ENCODE results near the gene TOM1L2.

TOM1L2 gene

DNA sequence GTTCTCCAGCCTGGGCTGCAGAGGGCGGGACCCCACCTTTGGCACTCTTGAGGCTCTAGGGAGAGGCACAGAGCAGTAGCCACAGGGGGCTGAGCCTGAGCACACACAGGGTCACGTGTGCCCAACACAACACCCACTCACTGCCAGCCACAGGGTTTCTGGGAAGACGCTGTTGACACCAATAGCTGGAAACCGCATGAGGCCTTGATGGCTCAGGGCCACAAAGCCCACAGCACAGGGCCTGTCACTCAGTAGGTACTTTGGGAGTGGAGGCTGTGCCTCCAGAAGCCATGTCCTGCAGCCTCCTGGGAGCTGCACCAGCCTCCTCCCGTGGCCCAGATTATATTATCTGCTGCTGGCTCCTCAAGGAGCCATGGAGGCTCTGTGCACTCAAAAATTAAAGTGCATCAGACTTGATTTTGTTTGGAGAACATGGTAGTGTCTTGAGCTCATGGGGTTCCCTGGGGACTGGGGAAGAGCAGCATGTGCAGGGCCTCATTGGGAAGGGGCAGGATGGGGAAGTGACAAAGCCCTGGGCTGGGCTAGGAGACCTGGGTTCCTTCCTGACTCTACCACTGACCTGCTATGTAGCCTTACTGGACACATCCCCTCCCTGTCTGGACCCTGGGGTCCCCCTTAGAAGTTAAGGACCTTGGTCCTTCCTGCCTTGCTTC, 122.9 kb downstream of the TOM1L2 start:
- no peak for DNase-seq (ENCODE audit: low read depth, low spot score)

DNA sequence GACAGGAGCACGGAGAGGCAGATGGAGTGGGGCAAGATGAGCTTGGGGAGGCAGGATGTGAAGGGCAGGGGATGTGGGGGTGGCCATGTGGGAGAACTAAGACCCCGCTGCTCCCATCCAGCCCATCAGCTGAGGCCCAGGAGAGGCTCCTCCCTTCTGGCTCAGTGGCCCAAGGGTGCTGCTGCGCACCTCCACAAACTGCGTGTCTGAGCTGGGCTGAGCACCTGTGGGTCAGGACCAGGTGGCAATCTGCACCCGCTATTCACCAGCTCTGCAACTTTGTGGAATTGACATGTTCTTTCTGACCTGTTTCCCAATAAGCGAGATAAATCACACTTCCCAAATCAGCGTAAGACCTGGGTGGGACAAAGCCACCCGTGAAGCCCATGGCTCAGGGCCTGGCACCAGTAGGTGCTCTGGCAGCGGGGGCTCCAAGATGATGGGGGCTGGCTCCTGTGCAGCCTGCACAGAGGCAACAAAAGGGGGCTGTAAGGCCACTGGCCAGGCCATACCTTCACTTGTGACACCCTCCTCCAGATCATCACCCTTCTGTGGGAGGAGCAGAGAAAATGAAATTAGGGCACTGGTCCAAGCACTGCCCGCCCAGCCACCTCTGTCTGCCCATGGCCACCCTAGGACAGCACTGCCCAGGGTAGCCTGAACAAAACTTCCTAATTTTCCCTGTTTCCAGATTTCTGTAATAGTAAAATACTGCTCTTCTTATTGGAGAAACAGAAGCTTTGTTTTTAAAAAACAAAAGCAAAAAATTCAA, 123.7 kb downstream of the TOM1L2 start:
- no peak for DNase-seq (ENCODE audit: low read depth, low spot score)

DNA sequence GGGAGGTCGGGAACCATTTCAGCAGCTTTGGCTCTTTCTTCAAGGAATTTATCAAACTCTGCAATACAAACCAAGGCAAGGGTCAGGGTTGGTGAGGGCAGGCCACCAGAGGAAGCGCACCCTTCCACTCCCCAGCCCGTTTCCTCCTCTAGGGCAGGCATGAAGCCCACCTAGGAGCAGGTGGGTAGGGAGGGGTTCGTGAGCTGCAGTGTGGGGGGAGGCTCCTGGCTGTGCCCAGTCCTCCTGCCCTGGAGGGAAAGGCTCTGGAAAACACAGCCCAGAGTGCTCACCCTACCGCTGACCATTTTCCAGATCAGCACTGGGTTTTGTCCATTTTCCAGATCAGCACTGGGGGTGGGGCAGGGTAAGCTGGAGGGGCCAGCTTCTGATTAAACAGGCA, 124.5 kb downstream of the TOM1L2 start:
- no peak for DNase-seq (ENCODE audit: low read depth, low spot score)

DNA sequence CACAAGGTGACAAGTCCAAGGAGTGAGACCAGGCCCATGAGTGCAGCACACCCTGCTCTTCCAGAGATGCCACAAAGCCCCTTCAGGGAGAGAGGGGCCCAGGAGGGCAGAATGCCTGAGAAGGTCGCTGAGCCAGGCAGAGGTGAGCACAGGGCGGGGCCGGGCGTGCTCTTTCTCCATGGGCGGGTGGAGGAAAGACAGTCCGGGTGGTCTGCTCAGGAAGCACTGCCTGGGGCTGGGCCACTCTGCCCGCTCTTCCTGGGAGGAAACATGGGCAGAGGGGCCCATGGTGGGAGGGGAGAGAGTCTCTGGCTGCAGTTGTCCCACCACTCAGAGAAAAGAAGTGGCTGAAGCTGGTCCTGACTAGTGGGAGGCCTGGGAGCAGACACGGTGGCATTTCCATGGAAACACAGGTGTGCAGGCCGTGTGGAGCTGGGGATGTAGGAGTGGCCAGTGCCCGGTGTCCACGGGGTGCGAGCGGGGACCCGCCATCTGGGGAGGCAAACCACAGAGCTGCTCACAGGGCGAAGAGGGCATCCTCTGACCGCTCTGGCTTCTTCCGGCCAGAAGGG, 125.0 kb downstream of the TOM1L2 start:
- no peak for DNase-seq (ENCODE audit: low read depth, low spot score)

DNA sequence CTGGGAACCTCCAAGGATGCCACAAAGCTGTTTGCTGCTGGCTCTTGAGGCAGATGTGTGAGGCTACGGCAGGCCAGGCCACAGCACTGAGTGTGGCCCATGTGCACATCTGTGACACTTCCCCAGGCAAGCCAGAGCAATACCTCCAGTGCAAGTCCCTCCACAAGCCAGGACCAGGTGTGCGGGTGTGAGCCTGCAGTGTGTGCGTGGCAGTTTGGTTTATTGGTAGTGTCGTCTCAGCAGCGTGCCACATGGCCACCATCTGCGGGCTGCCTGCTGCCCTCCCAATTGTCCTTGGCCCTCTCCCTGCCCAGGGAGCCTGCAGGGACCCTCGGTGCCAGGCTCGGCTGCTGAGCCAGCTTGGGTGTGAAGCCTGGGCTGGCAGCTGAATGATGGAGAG, 125.6 kb downstream of the TOM1L2 start:
- DNase-seq (ENCODE audit: low read depth, low spot score) = no peak

DNA sequence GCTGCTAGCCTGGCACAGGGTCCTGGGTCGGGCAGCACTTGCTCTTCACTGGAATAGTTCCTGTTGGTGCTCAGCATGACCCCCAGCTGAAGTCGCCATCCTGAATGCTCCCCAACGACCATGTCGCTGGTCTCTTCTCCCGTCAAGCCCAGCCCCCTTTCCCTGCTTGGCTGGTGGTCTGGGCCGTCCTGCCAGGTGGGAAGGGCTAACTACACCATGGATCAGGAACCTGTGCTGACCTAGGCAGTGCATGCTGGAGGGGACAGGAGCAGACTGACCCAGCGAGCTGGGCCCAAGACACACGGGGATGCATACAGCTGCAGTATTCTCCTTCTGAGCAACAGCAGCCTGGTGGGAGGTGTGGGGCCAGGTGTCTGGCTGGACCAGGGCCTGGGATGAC, 126.2 kb downstream of the TOM1L2 start:
- no peak for DNase-seq (ENCODE audit: low read depth, low spot score)

DNA sequence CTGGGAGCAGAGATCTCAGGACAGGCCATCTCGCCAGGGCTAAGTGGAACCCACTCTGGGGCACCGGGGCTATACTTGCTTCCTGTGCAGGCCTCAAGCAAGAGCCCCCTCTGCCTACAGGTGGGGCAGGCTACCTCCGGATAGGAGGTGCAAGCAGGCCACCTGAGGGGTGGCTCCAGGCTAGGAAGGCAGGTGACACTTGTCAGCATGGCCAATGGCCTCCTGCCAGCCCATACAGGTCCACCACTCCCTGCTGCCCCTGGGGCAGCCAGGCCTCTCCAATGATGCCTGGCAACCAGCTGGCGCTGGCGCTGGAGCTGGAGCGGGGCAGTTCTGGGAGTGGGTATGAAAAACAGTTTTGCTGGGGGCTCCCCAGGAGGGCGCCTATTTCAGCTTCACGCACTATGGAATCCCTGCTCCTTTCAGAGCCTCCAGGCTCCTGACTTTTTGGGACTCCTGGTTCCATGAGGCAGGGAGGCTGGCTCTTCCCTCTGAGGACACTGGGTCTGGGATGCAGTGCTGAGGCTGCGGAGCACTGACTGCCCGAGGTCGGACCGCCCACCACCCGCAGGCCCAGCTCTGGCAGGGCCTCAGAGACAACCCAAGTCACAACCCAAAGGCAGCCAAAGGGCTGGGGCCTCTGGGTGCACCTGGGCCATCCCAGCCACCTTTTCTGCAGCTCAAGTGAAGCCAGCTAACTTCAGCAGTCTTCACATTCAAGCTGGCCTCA, 127.0 kb downstream of the TOM1L2 start:
- DNase-seq (ENCODE audit: low read depth, low spot score) = no peak

DNA sequence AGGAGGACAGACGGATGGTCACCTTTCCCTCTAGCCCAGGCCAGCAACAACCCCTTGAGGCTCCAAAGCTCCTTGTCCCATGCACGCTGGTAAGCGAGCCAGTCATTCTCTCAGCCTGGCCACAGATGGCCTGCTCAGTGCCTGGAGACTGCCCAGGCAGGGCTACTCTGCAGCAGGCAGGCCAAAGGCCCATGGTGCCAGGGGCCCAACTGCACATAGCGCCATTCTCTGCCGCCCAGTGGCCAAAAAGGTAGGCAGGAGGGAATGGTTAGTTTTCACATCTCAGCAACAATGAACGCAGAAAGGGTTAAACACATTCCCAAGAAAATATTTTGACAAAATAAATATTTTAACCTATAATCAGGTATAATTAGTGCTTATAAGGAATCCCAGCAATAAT, 127.7 kb downstream of the TOM1L2 start:
- no peak for DNase-seq (ENCODE audit: low read depth, low spot score)

DNA sequence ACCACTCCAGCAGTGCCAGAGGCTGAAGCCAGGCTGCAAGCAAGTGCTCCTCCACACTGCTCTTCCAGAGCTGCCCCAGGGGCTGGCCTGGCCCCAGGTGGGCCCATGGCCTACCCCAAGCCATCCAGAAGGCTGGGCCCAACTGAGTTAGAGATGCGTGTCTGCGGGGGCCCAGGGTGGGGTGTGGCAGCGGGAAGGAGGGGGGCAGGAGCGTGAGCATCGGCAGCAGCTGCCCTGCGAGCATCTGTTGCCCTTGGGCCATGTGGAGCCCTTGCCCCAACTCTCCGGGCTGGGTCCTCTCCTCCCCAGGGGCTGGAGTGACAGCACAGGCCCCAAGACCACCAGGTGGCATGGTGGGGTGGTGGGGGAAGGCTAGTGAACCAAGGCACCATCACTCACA, 128.1 kb downstream of the TOM1L2 start:
- no peak for DNase-seq (ENCODE audit: low read depth, low spot score)

DNA sequence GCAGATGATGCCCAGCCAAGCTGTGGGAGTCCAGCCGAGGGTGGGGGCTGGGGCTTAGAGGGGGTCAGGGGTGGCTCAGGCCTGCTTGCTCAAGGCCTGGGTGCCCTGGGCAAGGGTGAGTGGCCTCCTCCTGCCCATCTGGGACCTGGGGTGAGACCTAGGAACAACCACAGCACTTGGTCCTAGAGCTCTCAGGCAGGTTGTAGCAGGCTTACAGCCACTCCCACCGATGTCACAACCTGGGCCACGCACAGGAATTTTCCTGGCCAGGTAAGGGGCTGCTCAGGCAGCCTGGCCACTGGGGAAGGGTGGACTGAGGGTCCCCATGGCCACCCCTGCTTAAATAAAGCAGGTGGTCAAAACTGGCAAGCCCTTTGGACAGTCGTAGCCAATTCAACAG, 129.1 kb downstream of the TOM1L2 start:
- DNase-seq (ENCODE audit: low read depth, low spot score) = no peak

DNA sequence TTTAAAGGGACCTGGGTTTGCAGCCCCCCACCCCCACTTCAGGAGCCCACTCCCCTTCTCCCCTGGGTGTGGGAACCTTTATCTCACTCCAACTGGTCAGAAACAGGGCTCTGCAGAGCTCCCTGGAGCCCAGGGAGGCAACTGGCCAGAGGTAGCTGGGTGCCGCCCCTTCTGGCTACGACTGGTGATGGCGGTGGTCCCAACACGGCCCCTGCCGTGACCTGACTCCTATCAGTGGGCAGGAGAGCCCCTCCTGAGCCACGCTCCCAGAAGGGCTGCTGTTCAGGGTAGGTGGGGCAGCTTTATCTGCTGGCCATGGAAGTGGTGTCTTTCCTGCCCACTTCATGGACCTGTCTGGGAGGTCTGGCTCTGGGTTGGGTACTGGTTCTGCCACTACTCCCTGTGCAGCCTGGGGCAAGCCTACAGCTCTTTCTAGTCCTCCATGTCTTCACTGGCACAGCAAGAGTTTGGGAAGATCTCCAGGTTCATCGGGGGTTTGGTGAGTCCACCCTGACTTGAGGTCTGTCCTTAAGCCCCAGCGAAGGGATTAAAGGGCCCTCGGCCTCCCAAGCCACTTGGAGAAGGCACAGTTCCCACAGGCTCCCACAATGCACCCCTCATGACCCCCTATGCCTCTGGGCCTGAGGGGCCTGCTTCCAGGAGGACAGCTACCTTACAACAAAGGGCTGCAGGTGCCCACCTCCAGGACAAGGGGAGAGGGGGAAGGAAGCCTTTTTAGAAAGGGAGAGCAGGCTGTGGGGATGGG, 129.9 kb downstream of the TOM1L2 start:
- DNase-seq (ENCODE audit: low read depth, low spot score) = no peak

DNA sequence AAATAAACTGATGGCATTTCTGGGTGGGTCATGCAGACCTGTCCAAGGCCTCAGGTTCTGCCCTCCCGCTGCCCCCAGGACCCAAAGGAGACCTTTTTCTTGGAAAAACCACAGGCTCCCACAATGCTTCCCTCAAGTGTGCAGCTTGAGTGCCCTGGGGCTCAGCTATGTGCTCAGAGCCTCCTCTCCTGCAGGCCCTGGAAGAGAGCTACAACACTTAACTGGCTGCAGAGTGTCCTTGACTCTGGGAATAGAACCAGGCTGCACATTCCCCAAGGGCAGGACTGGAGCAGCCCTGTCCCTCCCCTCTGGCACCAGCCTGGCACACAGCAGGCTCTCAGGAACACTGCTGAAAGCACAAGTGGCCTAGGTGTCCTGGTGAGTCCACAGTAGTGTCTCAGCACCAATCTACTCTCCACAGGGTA, 130.6 kb downstream of the TOM1L2 start:
- no peak for DNase-seq (ENCODE audit: low read depth, low spot score)

DNA sequence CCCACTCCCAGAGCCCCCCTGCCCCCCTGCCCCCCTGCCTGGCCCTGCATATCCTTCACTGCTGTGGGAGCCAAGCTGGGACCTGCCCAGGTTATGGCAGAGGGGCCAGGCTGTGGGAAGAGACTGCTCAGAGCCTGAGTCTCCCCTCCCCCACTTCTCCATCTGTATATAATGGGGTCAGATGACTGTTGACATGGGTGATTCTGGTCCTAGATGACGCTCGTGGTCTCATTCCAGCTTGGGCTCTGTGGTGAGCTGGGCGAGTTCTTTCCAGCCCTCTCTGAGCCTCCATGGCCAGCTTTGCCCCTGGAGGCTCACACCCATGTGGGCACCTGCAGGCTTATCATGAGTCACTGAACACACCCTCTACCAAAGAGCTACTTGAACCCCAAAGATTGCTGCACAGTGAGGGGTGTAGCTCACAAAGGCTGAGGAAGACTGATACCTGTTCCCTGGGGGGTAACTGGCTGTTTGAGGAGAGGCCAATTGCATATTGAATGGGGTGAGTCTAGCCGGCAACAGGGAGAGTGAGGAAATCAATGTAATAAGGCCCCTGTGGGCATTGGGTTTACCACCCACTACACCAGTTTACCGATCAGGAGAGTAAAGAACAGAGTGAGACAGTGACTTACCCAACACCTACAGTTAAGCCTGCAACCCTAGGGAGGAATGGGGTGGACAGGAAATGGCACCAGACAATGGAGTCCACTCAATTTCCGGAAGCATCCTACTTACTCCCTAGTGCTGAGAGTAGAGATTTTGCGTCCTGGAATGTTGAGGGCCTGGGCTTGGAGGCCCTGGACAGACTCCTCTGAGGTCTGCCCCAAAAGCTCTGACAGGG, 131.2 kb downstream of the TOM1L2 start:
- DNase-seq (ENCODE audit: low read depth, low spot score) = no peak

DNA sequence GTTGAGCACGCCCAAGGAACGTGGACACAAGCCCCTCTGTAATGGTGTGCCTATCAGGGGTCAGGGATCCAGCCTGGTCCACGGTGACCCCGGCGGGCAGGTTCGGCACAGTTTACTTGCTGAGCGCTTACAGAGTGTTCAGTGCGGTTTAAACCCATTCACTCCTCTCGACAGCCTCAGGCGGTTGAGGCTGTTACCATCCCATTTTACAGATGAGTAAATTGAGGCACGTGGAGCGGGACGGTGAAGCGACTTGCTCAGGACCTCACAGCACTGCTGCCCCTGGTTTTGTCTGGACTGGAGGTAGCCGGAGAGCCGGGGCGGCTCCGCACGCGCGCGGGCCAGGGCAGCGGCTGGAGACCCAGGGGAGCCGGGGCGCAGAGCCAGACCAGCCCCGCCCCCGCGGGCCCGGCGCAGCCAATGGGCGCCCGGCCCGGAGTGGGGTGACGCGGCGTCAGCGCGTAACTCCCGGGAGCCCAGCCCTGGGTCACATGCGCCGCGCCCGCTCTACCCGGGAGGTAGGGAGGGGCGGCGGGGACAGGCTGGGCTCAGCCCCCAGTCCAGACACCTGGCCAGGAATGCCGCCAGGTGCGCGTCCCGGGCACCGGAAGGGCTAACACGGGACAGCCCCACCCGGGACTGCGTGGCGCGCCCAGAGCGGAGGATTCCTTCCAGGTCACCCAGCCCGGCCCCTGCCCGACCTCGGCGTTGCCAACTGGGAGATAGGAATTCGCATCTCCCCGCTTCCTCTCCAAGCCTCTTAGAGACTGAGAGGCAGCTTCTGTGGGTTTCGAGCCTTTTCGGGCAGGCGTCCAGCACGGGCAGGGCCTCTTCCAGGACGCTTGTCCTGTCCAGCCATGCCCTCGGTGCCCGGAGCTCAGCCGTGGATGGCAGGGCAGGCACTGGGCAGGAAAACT, 132.2 kb downstream of the TOM1L2 start:
- DNase-seq (ENCODE audit: low read depth, low spot score) = peak; percentile 92

DNA sequence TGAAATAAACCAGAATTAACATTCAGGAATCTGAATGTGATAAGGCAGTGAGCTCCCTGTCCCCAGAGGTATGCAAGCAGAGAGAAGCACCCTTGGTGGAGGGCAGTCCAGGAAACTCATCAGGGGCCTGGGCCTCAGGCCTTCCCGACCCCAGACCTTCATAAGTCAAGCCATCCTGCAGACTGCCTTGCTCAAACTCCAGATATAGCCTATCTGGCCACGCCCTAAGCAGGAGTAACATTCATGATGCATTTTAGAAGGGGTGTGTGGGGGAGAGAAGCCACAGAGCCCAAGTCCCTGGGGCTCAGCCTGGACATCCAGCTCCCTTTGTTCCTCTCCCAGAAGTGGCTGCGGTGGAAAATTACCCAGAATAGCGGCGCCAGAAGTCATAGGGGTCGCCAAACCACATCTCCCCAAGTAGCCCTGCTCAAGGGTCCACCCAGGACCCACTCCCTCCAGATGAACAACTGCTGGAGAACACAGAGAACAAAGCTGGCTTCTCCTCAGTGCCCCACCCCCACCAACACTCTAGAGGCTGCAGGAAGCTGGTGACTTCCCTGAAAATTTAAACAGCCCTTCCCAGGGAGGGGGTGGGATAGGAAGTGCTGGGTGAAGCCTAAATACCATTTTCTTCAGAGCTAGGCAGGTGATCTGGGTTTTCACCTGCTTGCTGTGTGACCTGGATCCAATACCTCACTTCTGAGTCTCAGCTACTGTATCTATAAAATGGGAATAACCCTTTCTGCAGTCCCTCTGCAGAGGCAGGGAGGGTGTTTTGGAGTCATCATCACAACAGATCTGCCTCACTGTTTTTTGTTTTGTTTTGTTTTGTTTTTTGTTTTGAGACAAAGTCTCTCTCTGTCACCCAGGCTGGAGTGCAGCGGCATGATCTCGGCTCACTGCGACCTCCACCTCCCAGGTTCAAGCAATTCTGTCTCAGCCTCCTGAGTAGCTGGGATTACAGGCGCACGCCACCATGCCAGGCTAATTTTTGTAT, 133.9 kb downstream of the TOM1L2 start:
- peak; percentile 84 for DNase-seq (ENCODE audit: low read depth, low spot score)

DNA sequence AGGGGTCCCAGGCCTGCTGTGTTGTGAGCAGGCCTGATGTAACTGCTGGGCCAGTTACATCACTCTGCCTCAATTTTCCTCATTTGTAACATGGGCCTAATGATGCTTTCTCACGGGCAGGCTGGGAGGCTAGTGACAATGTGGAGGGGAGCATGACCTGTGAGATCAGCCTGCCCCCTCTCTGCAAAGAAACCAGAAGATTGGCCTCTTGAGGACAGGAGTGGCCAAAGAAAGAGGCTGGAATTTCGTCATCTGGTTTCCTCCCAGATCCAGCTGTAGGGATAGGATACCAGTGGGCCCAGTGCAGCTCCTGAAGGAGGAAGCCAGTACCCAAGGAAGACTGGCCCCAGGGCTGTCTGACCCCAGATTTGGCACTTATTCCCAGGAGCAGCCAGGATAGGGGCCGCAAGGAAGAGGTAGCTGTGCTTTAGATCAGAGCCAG, 134.8 kb downstream of the TOM1L2 start:
- peak; percentile 78 for DNase-seq (ENCODE audit: low read depth, low spot score)

DNA sequence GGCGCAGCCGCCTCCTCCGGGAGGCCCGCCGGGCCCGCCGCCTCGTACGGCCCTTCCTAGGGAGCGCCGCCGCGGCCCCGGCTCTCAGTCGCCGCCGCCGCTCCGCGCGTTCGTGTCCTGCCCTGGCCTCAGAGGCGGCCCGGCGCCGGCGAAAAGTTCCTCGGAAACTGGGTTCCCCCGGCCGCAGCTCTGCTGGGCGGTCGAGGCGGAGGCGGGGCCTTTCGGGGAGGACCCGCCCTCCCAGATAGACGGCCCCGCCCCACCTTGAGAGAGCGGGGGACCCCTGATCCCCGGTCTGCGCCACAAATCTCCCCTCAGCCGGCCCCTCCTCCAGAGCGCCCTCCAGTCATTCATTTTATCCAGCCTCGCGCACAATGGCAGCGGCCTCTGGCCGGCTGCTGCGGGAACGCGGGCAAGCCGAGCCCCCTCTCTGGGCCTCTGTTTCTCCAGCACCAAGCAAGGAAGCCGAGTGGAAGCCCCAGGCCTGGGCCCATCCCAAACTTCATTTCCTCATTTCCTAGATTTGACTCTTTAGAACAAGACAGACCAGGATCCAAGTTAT, 135.3 kb downstream of the TOM1L2 start, which contains the start of gene SREBF1:
Gene SREBF1, minus strand, starts transcription at position 169 of the 562 bp plus-strand sequence. CDS start 169 bp downstream, outside the sequence.
- peak; percentile 57 for DNase-seq (ENCODE audit: low read depth, low spot score)

Data from ELF-1 (cell line).